Activated T-cell treated with anti-CD3 and anti-CD28 coated beads, Interleukin-2, amount 50 U/mL, for 72 hours (primary cell): Measurements from ENCODE around the gene GNG4. TPM values are rescaled to one million over a fixed set of nuclear protein-coding genes. Genes with fewer than 3 reads are reported as not detected.
"Not testable (repeated sequence)": the region's sequence is repeated elsewhere in the genome, so short reads cannot be mapped to it uniquely, and the experiment has no call there.

Experiments
- ATAC-seq, 2 donors: fragments of 150-1000 bp; cut with Tn5 transposase; replicated peaks in 1 of 2; 2 replicates each; pipeline ENCODE4 v1.10.0; 2021; ENCODE audit warnings: moderate library complexity in 2 of 2, mild to moderate bottlenecking in 1 of 2
- DNase-seq, 2 donors: peaks; one replicate each; pipeline ENCODE4 v3.0.0; 2021 to 2022; ENCODE audit warnings: mixed read lengths in 1 of 2
- H3K27ac Mint-ChIP-seq: one replicate; pipeline ENCODE4 v1.8.0; 2022; ENCODE audit warnings: mild to moderate bottlenecking, moderate library complexity, mixed read lengths
- H3K27me3 Mint-ChIP-seq: one replicate; pipeline ENCODE4 v1.8.0; 2022; ENCODE audit warnings: low read depth, mixed read lengths
- H3K36me3 Mint-ChIP-seq, 2 donors: one replicate each; pipeline ENCODE4 v1.8.0; 2022; ENCODE audit warnings: mixed read lengths in 2 of 2, mild to moderate bottlenecking in 1 of 2; ENCODE audit not compliant: insufficient read depth in 2 of 2
- H3K4me1 Mint-ChIP-seq: one replicate; pipeline ENCODE4 v1.8.0; 2022; ENCODE audit warnings: low read depth, mixed read lengths
- H3K4me3 Mint-ChIP-seq, 2 donors: one replicate each; pipeline ENCODE4 v1.8.0; 2022; ENCODE audit warnings: mild to moderate bottlenecking in 2 of 2, mixed read lengths in 2 of 2, moderate library complexity in 2 of 2
- H3K9me3 Mint-ChIP-seq, 2 donors: one replicate each; pipeline ENCODE4 v1.8.0; 2022; ENCODE audit warnings: mixed read lengths in 2 of 2
- total RNA-seq, 2 donors: library from RNA; stranded (reverse); gene quantifications; one replicate each; pipeline ENCODE4 v1.2.3, GENCODE V29; 2022

The GNG4 gene
- total RNA-seq, 2 donors from 2014 or later: 13.9 to 20.4 TPM

- H3K9me3 Mint-ChIP-seq: no peaks in the 10 kb centered on the region
- H3K27me3 Mint-ChIP-seq: peaks cover 15% of the 10 kb centered on the region
- no peak for ATAC-seq
- H3K4me1 Mint-ChIP-seq: peaks cover 10% of the 10 kb centered on the region
- no peak overlapping the region for H3K27ac Mint-ChIP-seq
- no peaks in the 10 kb centered on the region for H3K36me3 Mint-ChIP-seq
- no peak overlapping the region for H3K4me3 Mint-ChIP-seq
- DNase-seq: no peak
Observed at GRCh38 chr1:235631816-235632215, 17.8 kb downstream of the GNG4 start.

DNA sequence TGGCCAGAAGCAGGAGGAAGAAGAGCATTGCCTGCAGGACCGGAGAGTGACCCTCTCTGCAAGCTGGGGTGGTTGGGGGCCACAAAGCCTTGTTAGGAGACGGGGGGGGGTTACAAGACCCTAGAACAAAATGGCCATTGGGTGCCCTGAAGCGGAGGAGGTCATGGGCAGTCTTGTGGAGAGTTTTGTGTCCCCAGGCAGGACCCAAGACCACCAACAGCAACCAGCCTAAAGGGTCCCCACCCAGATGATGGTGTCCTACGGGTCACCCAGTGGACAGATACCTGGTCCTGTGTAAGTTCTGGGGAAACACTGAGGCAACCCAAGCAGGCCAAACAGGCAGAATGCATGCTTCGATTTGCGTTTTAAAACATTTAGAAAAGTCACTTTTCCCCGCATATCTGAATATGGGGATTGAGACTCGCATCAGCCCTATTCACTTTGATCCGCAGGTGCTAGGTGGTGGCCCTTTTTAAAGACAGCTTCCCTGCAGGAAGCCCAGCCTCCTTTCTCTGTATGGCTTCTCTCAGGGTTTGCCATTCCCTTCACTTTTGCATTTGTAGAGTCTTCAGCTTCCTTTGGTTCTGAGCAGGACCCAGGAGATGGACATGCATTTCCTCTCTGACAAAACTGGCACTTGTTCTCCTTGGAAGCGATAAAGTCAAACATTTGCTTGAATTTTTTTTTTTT is 21.1 kb downstream of the GNG4 start:
- ATAC-seq (no peak), DNase-seq (no peak)
- Mint-ChIP-seq H3K27me3 (peaks cover 43% of the 10 kb centered on the region), H3K36me3 (no peaks in the 10 kb centered on the region), H3K4me3 (no peak overlapping the region), H3K4me1 (peaks cover 25% of the 10 kb centered on the region), H3K9me3 (no peaks in the 10 kb centered on the region), H3K27ac (no peak overlapping the region)

GRCh38 chr1:235625831-235626230 is 23.8 kb downstream of the GNG4 start:
- no peaks in the 10 kb centered on the region for H3K9me3 Mint-ChIP-seq
- H3K27me3 Mint-ChIP-seq: peaks cover 30% of the 10 kb centered on the region
- DNase-seq: no peak
- H3K36me3 Mint-ChIP-seq: no peaks in the 10 kb centered on the region
- H3K27ac Mint-ChIP-seq: no peak overlapping the region
- peaks cover 15% of the 10 kb centered on the region for H3K4me1 Mint-ChIP-seq
- no peak for ATAC-seq
- no peak overlapping the region for H3K4me3 Mint-ChIP-seq

DNA sequence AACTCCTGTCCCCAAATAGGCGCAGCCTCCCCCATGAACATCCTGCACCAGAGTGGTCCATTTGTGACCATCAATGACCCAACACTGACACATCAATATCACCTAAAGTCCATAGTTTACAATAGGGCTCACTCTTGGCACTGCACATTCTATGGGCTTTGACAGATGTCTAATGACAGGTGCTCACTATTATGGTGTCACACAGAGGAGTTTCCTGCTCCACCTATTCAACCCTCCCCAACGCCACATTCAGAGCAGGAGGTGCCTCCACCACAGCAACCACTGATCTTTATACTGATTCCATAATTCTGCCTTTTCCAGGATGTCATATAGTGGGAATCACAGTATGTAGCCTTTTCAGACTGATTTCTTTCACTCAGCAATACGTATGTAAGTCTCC is 24.2 kb downstream of the GNG4 start:
- peaks cover 15% of the 10 kb centered on the region for H3K4me1 Mint-ChIP-seq
- ATAC-seq (no peak), DNase-seq (no peak)
- no peaks in the 10 kb centered on the region for H3K9me3 Mint-ChIP-seq
- H3K27me3 Mint-ChIP-seq: peaks cover 30% of the 10 kb centered on the region
- no peaks in the 10 kb centered on the region for H3K36me3 Mint-ChIP-seq
- H3K4me3 Mint-ChIP-seq: no peak overlapping the region
- no peak overlapping the region for H3K27ac Mint-ChIP-seq

- Mint-ChIP-seq H3K4me3 (no peak overlapping the region), H3K27me3 (peaks cover 30% of the 10 kb centered on the region), H3K4me1 (peaks cover 15% of the 10 kb centered on the region), H3K27ac (no peak overlapping the region), H3K36me3 (no peaks in the 10 kb centered on the region), H3K9me3 (no peaks in the 10 kb centered on the region)
- DNase-seq (no peak), ATAC-seq (no peak)
Observed at GRCh38 chr1:235624721-235625333, 24.8 kb downstream of the GNG4 start.

- no peak overlapping the region for H3K4me3 Mint-ChIP-seq
- DNase-seq (no peak), ATAC-seq (no peak)
- no peaks in the 10 kb centered on the region for H3K9me3 Mint-ChIP-seq
- H3K36me3 Mint-ChIP-seq: no peaks in the 10 kb centered on the region
- no peak overlapping the region for H3K27ac Mint-ChIP-seq
- peaks cover 30% of the 10 kb centered on the region for H3K27me3 Mint-ChIP-seq
- H3K4me1 Mint-ChIP-seq: peaks cover 15% of the 10 kb centered on the region
Observed at GRCh38 chr1:235622936-235623779, 26.4 kb downstream of the GNG4 start.

DNA sequence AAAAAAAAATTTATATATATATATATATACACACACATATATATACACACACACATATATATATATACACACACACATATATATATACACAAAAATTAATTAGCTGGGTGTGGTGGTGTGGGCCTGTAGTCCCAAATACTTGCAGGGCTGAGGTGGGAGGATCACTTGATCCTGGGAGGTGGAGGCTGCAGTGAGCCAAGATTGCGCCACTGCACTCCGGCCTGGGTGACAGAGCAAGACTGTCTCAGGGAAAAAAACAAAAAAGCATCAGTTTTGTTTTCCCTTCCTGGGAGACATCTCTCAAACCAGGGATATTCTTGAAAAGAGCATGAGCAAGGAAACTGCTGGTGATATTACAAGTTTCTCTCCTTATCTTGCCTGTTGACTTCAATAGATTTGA is 30.4 kb downstream of the GNG4 start:
- H3K4me1 Mint-ChIP-seq: not testable (repeated sequence)

GRCh38 chr1:235617808-235618207 is 31.8 kb downstream of the GNG4 start:
- Mint-ChIP-seq H3K27me3 (peaks cover 9% of the 10 kb centered on the region), H3K4me3 (no peak overlapping the region), H3K4me1 (no peaks in the 10 kb centered on the region), H3K9me3 (no peaks in the 10 kb centered on the region), H3K36me3 (no peaks in the 10 kb centered on the region), H3K27ac (no peak overlapping the region)
- no peak for ATAC-seq
- DNase-seq: no peak

More for the DNA sequence above, 30.4 kb downstream of the GNG4 start:
- not testable (repeated sequence) for H3K36me3 Mint-ChIP-seq, ATAC-seq, H3K9me3 Mint-ChIP-seq, H3K4me3 Mint-ChIP-seq, H3K27ac Mint-ChIP-seq, DNase-seq
- H3K27me3 Mint-ChIP-seq: peaks cover 12% of the 10 kb centered on the region

GRCh38 chr1:235617140-235617539 is 32.4 kb downstream of the GNG4 start:
- H3K4me1 Mint-ChIP-seq: no peaks in the 10 kb centered on the region
- H3K36me3 Mint-ChIP-seq: no peaks in the 10 kb centered on the region
- no peak overlapping the region for H3K27ac Mint-ChIP-seq
- no peak for DNase-seq
- no peak for ATAC-seq
- peaks cover 9% of the 10 kb centered on the region for H3K27me3 Mint-ChIP-seq
- no peaks in the 10 kb centered on the region for H3K9me3 Mint-ChIP-seq
- no peak overlapping the region for H3K4me3 Mint-ChIP-seq

- H3K27me3 Mint-ChIP-seq: peaks cover 9% of the 10 kb centered on the region
- H3K4me1 Mint-ChIP-seq: no peaks in the 10 kb centered on the region
- ATAC-seq: no peak
- no peak overlapping the region for H3K4me3 Mint-ChIP-seq
- no peak overlapping the region for H3K27ac Mint-ChIP-seq
- DNase-seq: no peak
- no peaks in the 10 kb centered on the region for H3K36me3 Mint-ChIP-seq
- H3K9me3 Mint-ChIP-seq: no peaks in the 10 kb centered on the region
Observed at GRCh38 chr1:235614442-235614954, 35.1 kb downstream of the GNG4 start.

DNA sequence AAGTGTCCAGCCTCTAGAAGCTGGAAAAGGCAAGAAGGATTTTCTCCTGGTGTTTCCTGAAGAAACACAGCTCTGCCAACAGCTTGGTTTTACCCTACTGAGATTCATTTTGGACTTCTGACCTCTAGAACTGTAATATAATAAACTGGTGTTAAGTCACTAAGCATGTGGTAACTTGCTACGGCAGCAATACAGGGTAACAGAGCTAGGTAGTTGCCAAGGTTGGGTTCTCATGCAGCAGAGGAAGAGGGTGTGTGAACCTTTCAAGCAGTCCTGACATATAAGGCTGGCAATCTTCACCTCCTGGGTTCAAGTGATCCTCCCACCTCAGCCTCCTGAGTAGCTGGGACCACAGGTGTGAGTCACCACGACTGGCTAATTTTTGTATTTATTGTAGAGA is 36.0 kb downstream of the GNG4 start:
- Mint-ChIP-seq H3K4me1 (no peaks in the 10 kb centered on the region), H3K36me3 (no peaks in the 10 kb centered on the region), H3K27ac (no peak overlapping the region), H3K9me3 (no peaks in the 10 kb centered on the region), H3K27me3 (peaks cover 9% of the 10 kb centered on the region), H3K4me3 (no peak overlapping the region)
- DNase-seq: no peak
- no peak for ATAC-seq

GRCh38 chr1:235612761-235613160 is 36.8 kb downstream of the GNG4 start:
- peaks cover 9% of the 10 kb centered on the region for H3K27me3 Mint-ChIP-seq
- no peak overlapping the region for H3K4me3 Mint-ChIP-seq
- no peak for ATAC-seq

DNA sequence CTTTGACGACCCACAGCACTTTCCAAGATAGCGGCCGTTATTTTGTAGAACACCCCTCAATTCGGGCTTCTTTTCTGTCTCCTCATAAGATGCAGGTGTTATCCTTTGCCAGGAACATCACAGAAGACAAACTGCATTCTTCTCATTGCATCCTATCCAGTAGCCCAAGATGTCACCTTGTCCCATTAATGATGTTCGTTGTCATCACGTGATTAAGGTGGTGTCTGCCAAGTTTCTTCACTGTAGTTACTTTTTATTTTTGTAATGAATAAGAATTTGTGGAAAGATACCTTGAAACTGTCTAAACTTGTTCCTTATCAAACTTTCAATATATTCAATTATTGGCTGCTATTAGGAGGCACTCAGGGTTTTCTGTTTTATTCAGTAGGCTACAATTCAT is 39.4 kb downstream of the GNG4 start:
- no peaks in the 10 kb centered on the region for H3K4me1 Mint-ChIP-seq
- no peak overlapping the region for H3K4me3 Mint-ChIP-seq
- peaks cover 9% of the 10 kb centered on the region for H3K27me3 Mint-ChIP-seq
- no peak for DNase-seq
- no peaks in the 10 kb centered on the region for H3K9me3 Mint-ChIP-seq
- no peaks in the 10 kb centered on the region for H3K36me3 Mint-ChIP-seq
- H3K27ac Mint-ChIP-seq: no peak overlapping the region
- no peak for ATAC-seq

More at GRCh38 chr1:235612761-235613160, 36.8 kb downstream of the GNG4 start:
- H3K36me3 Mint-ChIP-seq: no peaks in the 10 kb centered on the region
- H3K4me1 Mint-ChIP-seq: no peaks in the 10 kb centered on the region
- DNase-seq: no peak
- no peaks in the 10 kb centered on the region for H3K9me3 Mint-ChIP-seq
- H3K27ac Mint-ChIP-seq: no peak overlapping the region
